ENCODE results near the gene GLG1.
"Not testable (repeated sequence)": the region's sequence is repeated elsewhere in the genome, so short reads cannot be mapped to it uniquely, and the experiment has no call there.

The GLG1 gene

DNA sequence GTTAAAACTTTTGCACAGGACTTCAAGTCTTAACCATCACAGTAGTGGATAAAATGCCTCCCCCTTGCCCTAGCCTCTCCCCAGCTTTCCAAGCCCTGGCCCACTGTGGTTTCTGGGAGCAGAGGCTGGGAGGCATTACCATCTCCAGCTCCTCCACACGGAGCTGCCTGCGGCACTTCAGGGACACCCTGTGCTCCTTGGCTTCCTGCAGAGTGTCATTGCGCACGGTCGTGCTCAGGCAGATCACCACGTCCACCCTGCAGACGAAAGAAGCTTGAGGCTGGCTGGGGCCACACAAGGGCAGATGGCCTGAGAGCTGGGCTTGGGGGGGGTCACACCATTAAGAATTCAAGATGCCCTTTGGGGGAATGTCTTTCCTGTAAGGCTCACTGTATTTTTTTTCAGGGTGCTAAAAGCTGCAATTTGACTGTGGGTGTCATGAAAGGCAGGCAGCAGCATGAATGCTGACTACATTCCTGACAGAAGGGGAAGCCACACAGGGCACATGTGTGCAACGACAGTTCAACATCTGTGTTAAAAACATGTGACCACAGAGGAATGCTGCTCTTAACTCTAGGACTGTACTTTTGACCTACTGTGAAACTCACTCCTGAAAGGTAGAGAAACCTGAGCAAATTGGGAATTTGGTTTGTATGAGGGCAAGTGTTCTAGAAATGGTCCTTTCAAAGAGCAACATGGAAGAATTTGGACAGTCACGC lies 137.9 kb downstream of the GLG1 start:
- no peak for DNase-seq

GRCh38 chr16:74466872-74467271 lies 140.0 kb downstream of the GLG1 start:
- DNase-seq, result no peak

- DNase-seq, result no peak
Measured at GRCh38 chr16:74465851-74466685, 140.8 kb downstream of the GLG1 start.

GRCh38 chr16:74465281-74465680 lies 141.6 kb downstream of the GLG1 start:
- no peak for DNase-seq

- DNase-seq, result no peak
Measured at GRCh38 chr16:74463888-74464287, 143.0 kb downstream of the GLG1 start.

DNA sequence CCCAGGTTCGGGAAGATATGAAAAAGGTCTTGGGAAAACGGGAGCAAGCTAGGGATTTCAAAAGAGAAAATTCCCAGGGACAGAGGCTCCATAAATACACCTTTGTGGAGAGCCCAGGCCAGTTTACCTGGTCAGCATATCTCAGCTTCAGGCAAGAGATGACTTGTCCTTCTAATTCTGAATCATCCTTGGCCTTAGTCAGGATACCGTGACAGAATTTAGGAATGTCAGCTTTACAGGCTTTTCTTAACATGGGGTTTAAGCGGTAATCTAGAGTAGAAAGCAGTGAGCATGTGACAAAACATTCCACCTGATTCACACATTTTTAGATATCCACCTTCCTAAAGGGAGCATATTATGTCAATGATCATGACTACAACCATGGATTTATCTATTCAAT lies 144.6 kb downstream of the GLG1 start:
- no peak for DNase-seq

DNA sequence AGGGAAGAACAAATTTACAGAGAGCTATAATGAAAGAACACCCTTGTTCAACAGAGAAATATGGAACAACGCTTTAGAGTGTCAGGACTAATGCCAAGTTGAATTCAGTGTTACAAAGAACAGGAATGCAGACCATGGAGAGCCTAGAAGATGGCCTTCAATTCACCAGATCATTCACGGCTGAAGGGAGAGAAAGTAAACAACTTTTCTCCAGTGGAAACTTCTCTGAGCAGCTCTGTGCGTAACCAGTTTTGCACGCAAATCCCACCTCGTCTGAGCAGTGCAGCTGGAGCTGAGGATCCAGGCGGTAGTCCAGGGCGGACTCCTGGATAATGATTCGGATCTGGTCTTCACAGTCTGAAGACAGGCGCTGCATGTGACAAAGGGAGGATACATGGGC lies 145.1 kb downstream of the GLG1 start:
- no peak for DNase-seq

- no peak for DNase-seq
Measured at GRCh38 chr16:74460542-74460941, 146.4 kb downstream of the GLG1 start.

GRCh38 chr16:74456290-74456625 lies 150.7 kb downstream of the GLG1 start:
- no peak for DNase-seq

- no peak for DNase-seq
Measured at GRCh38 chr16:74455619-74456289, 151.2 kb downstream of the GLG1 start.

GRCh38 chr16:74455213-74455612 lies 151.7 kb downstream of the GLG1 start:
- DNase-seq, result no peak

- DNase-seq, result no peak
Measured at GRCh38 chr16:74451951-74452758, 154.8 kb downstream of the GLG1 start.

DNA sequence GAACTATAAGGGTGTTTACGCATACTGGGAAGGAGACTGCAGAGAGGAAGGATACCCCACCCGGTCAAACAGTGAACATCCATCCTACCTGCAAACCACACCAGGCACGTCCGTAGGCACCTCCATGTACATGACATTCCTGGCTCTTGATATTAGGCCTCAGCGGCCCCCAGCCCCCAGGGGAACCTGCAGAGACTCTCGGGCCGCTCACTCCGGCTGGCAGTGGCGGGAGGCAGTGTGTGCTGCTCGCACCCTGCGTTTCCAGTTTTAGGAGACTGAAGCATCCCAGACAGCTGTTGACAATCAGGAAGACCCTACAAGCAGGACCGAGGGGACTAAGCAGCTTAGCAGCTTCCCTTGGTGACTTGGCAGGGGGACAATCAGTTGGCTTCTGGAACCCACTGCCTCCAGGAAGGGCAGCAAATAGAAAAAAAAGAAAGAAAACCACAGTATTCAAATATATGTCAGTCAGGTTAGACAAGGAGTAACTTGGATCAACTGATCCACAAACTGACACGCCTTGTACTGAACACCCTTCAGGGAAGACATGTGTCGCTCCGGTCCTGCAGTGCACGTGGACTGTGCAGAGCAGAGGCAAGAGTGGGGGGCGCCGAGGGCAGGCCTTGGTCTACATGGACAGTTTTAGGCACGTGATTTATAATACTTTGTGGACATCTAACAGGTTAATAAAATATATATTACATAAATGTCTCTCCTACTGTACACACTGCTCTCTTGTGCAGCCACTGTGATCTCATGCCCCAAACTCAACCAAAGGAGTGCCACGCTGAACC lies 155.8 kb downstream of the GLG1 start:
- DNase-seq, result no peak

- no peak for DNase-seq
Measured at GRCh38 chr16:74450236-74450635, 156.7 kb downstream of the GLG1 start.

DNA sequence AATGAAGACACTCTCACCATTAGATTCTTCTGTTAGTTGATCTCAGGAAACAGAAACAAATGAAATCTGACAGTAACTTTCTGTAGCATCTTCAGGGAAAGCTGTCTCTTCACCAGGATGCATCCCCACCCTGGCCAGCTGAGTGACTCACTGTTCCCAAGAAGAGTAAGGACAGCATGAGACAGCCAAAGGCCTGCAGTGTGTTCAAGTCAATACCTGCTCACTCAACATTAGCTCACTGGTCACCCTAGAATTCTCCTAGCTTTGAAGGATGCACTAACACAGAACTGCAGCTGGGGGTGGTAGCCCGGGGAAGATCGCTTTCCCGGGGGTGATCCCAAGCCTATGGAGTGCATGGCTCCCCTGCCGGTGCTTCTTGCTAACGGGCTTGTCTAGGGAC lies 157.4 kb downstream of the GLG1 start:
- DNase-seq, result no peak

DNA sequence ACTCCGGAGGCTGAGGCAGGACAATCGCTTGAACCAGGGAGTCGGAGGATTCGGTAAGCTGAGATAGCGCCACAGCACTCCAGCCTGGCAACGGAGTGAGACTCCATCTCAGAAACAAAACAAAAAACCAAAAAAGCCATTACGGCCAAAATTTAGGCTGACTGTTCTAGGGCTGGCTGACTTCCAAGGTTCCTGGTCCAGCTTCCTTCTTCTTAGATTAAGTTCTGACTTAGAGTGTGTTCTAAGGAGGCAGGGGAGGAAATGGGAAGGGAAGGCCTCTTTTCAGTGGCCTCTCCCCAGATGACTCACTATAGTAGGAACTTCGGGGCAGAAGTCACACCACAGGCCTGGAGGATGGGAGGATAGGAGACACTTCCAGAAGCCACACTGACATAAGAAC lies 157.9 kb downstream of the GLG1 start:
- DNase-seq, result no peak

DNA sequence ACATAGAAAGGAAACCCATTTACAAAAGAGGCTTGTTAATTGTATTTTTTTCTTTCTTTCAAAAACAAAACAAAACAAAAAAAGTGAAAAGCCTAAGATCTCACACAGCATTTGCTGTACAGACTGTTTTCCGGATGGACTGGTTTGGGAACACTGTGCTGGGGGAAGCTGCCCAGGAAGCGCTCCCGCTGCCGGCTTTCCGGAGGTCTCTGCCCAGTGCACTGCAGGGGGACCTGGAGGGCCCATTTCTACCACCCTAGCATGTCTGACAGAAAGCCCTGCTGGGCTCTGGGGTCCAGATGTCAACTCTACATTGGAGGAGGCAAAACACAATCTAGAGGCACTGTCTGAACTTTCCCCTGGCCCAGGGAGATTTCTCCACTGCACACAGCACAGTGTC lies 159.3 kb downstream of the GLG1 start:
- DNase-seq, result no peak

- DNase-seq, result no peak
Measured at GRCh38 chr16:74446866-74447265, 160.0 kb downstream of the GLG1 start.

DNA sequence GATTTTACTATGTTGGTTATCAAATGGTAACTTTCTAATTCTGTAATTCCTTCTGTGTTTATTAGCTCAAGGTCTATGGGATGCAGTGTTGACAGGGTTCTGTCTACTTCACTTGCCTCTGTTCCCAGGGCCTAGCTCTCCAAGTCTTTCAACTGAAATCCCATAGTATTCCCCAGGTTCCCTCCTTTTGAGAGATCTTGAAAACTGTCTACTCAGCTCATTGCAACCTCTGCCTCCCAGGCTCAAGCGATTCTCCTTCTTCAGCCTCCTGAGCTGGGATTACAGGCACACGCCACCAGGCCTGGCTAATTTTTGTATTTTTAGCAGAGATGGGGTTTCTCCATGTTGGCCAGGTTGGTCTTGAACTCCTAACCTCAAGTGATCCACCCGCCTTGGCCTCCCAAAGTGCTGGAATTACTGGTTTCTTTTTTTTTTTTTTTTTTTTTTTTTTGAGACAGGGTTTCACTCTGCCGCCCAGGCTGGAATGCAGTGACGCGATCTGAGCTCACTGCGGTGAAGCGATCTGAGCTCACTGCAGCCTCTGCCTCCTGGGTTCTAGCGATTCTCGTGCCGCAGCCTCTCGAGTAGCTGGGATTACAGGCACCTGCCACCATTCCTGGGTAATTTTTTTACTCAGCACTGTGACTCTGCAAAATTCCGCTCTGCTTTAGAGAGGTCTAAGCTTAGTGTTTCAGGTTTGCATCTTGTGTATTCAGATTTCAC lies 163.1 kb downstream of the GLG1 start:
- not testable (repeated sequence) for DNase-seq

DNA sequence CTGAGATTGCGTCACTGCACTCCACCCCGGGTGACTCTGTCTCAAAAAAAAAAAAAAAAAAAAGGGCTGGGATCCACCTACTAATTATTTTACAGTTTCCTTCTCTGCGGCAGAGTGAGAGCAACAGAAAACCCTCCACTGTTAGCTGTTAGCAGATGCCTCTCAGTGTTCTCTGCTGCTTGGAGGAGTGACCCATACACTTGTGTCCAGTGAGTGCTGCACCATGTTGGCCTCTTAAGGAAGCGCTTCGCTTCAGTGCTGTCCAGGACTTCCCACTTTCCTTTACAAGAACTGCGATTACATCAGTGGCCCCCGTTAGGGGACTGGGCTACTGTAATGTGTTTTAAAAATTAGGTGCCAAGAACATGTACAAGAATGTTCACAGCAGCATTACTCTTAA lies 167.2 kb downstream of the GLG1 start:
- no peak for DNase-seq

- DNase-seq, result no peak
Measured at GRCh38 chr16:74438492-74438979, 168.4 kb downstream of the GLG1 start.
